Esophagus muscularis mucosa (tissue), 2 donors: ENCODE data around the gene STAT2.

ENCODE experiments used
- POLR2A ChIP-seq: fragments of 450-650 bp; IDR thresholded peaks from one replicate; pipeline ENCODE4 v1.6.1; 2017; ENCODE audit warnings: antibody characterized with exemption, moderate library complexity, mild to moderate bottlenecking, low read depth
- POLR2AphosphoS5 ChIP-seq, 2 donors: sonication (generic); formaldehyde crosslinking; IDR thresholded peaks; one replicate each; pipeline ENCODE4 v1.6.1; 2017; ENCODE audit warnings: antibody characterized with exemption in 2 of 2

DNA sequence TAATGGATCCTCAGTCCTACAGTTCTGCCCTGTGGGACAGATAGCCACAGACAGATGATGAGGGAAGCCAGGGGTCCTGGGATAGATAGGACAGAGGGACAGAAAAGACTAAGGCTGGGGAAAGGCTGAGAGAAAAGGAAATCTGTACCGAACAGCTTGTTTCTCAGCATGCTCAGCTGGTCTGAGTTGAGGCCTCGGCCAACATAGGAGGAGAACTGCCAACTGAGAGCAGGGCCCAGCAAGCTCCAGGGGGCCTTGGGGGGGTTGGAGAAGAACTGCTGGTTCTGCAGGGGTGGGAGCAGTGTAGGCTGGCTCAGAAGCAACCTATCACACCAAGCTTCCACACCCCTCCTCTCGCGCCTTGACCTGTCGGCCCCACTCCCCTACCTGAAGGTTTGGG lies 11.1 kb downstream of the STAT2 start:
- no peak for TF ChIP-seq POLR2AphosphoS5 (IDR thresholded peaks at IDR 0.05)
- no peak for TF ChIP-seq POLR2A
